Muscle layer of duodenum (tissue), 2 donors: Measurements from ENCODE around the gene TMEM140.
A peak's percentile ranks its signal among the peaks of the same experiment; 100 is the strongest.

ENCODE experiments used
- H3K27ac ChIP-seq: one replicate; pipeline ENCODE4 v1.7.0; 2013; ENCODE audit warnings: mild to moderate bottlenecking, low read length
- H3K27me3 ChIP-seq: one replicate; pipeline ENCODE4 v1.7.0; 2013; ENCODE audit warnings: low read depth, mild to moderate bottlenecking, control low read depth, low read length
- H3K36me3 ChIP-seq, 2 donors: one replicate each; pipeline ENCODE4 v1.7.0; 2013; ENCODE audit warnings: low read length in 2 of 2, control low read depth in 1 of 2, mild to moderate bottlenecking in 1 of 2; ENCODE audit not compliant: insufficient read depth in 2 of 2, control insufficient read depth in 1 of 2
- H3K4me1 ChIP-seq, 2 donors: one replicate each; pipeline ENCODE4 v1.7.0; 2013; ENCODE audit warnings: low read length in 2 of 2, mild to moderate bottlenecking in 2 of 2, control low read depth in 1 of 2, moderate library complexity in 1 of 2; ENCODE audit not compliant: insufficient read depth in 2 of 2, control insufficient read depth in 1 of 2
- H3K4me3 ChIP-seq, 2 donors: one replicate each; pipeline ENCODE4 v1.7.0; 2013; ENCODE audit warnings: low read length in 2 of 2, low read depth in 1 of 2, mild to moderate bottlenecking in 1 of 2
- H3K9me3 ChIP-seq, 2 donors: one replicate each; pipeline ENCODE4 v1.7.0; 2013; ENCODE audit warnings: low read length in 2 of 2, control low read depth in 1 of 2, mild to moderate bottlenecking in 1 of 2; ENCODE audit not compliant: control insufficient read depth in 1 of 2
- donor health status: healthy.

Gene TMEM140

GRCh38 chr7:135178364-135178763, 30.5 kb downstream of the TMEM140 start:
- Histone ChIP-seq H3K9me3 (peaks cover 14 to 25% of the 10 kb centered on the region in 2 donors), H3K27me3 (no peaks in the 10 kb centered on the region), H3K4me3 (no peak overlapping the region), H3K36me3 (peaks cover 3 to 27% of the 10 kb centered on the region in 2 donors), H3K27ac (no peak overlapping the region), H3K4me1 (no peaks in the 10 kb centered on the region)

- peaks cover 14 to 25% of the 10 kb centered on the region in 2 donors for H3K9me3 ChIP-seq
- no peak overlapping the region for H3K27ac ChIP-seq
- H3K36me3 ChIP-seq, result peaks cover 9 to 38% of the 10 kb centered on the region in 2 donors
- no peaks in the 10 kb centered on the region for H3K4me1 ChIP-seq
- no peak overlapping the region for H3K4me3 ChIP-seq
- H3K27me3 ChIP-seq, result no peaks in the 10 kb centered on the region
These were observed 31.6 kb downstream of the TMEM140 start for GRCh38 chr7:135179321-135179925.

GRCh38 chr7:135180122-135180521, 32.2 kb downstream of the TMEM140 start:
- Histone ChIP-seq H3K9me3 (peaks cover 14 to 25% of the 10 kb centered on the region in 2 donors), H3K27me3 (no peaks in the 10 kb centered on the region), H3K27ac (no peak overlapping the region), H3K4me3 (no peak overlapping the region), H3K4me1 (no peaks in the 10 kb centered on the region), H3K36me3 (peaks cover 10 to 44% of the 10 kb centered on the region in 2 donors)

- peaks cover 20 to 56% of the 10 kb centered on the region in 2 donors for H3K36me3 ChIP-seq
- peaks cover 14 to 25% of the 10 kb centered on the region in 2 donors for H3K9me3 ChIP-seq
These were observed 33.5 kb downstream of the TMEM140 start for GRCh38 chr7:135181261-135181928.

GRCh38 chr7:135181929-135182678, 34.2 kb downstream of the TMEM140 start:
- Histone ChIP-seq H3K9me3 (peaks cover 14 to 25% of the 10 kb centered on the region in 2 donors), H3K36me3 (peaks cover 23 to 63% of the 10 kb centered on the region in 2 donors), H3K4me1 (no peaks in the 10 kb centered on the region), H3K4me3 (no peak overlapping the region), H3K27ac (no peak overlapping the region), H3K27me3 (no peaks in the 10 kb centered on the region)

More at GRCh38 chr7:135181261-135181928, 33.5 kb downstream of the TMEM140 start:
- Histone ChIP-seq H3K27me3 (no peaks in the 10 kb centered on the region), H3K4me1 (no peaks in the 10 kb centered on the region), H3K27ac (no peak overlapping the region), H3K4me3 (peak overlapping the region in 1 of 2 donors; percentile 9)

GRCh38 chr7:135183478-135183877, 35.6 kb downstream of the TMEM140 start:
- H3K27ac ChIP-seq, result no peak overlapping the region
- H3K4me1 ChIP-seq, result no peaks in the 10 kb centered on the region
- H3K9me3 ChIP-seq, result peaks cover 14 to 25% of the 10 kb centered on the region in 2 donors
- H3K36me3 ChIP-seq, result peaks cover 29 to 76% of the 10 kb centered on the region in 2 donors
- H3K27me3 ChIP-seq, result no peaks in the 10 kb centered on the region
- no peak overlapping the region for H3K4me3 ChIP-seq

GRCh38 chr7:135184254-135184841, 36.5 kb downstream of the TMEM140 start:
- H3K27ac ChIP-seq, result no peak overlapping the region
- H3K27me3 ChIP-seq, result no peaks in the 10 kb centered on the region
- no peak overlapping the region for H3K4me3 ChIP-seq
- H3K4me1 ChIP-seq, result no peaks in the 10 kb centered on the region
- H3K9me3 ChIP-seq, result peaks cover 14 to 23% of the 10 kb centered on the region in 2 donors
- H3K36me3 ChIP-seq, result peaks cover 38 to 84% of the 10 kb centered on the region in 2 donors

GRCh38 chr7:135185471-135186260, 37.8 kb downstream of the TMEM140 start:
- peaks cover 14 to 18% of the 10 kb centered on the region in 2 donors for H3K9me3 ChIP-seq
- no peak overlapping the region for H3K4me3 ChIP-seq
- H3K36me3 ChIP-seq, result peaks cover 42 to 87% of the 10 kb centered on the region in 2 donors
- H3K27ac ChIP-seq, result no peak overlapping the region
- no peaks in the 10 kb centered on the region for H3K4me1 ChIP-seq
- H3K27me3 ChIP-seq, result no peaks in the 10 kb centered on the region

GRCh38 chr7:135186261-135186540, 38.3 kb downstream of the TMEM140 start:
- Histone ChIP-seq H3K27me3 (no peaks in the 10 kb centered on the region), H3K4me1 (no peaks in the 10 kb centered on the region), H3K27ac (no peak overlapping the region), H3K36me3 (peaks cover 42 to 82% of the 10 kb centered on the region in 2 donors), H3K4me3 (no peak overlapping the region), H3K9me3 (peaks cover 9 to 13% of the 10 kb centered on the region in 2 donors)

- peaks cover 4 to 7% of the 10 kb centered on the region in 2 donors for H3K9me3 ChIP-seq
- H3K27ac ChIP-seq, result no peak overlapping the region
- H3K36me3 ChIP-seq, result peaks cover 42 to 75% of the 10 kb centered on the region in 2 donors
- no peak overlapping the region for H3K4me3 ChIP-seq
- H3K4me1 ChIP-seq, result no peaks in the 10 kb centered on the region
- H3K27me3 ChIP-seq, result no peaks in the 10 kb centered on the region
These were observed 39.0 kb downstream of the TMEM140 start for GRCh38 chr7:135186841-135187253.
